ACHN (cell line): ENCODE measurements around the gene EZR.

ENCODE experiments used
- DNase-seq: peaks from one replicate; pipeline ENCODE4 v3.0.0-alpha.2; 2015
- in situ Hi-C: cut with HindIII; loops from 2 replicates; pipeline ENCODE4 v1.10.0; 2017; ENCODE audit warnings: low sequenced_read_pairs, low pct_ligation_motif_present, low pct_unique_long_range_greater_than_20kb

EZR gene

GRCh38 chr6:158756977-158757752 lies 62.0 kb downstream of the EZR start:
- DNase-seq = no peak
- in situ Hi-C loops = no loop called here

GRCh38 chr6:158756126-158756525 lies 63.0 kb downstream of the EZR start:
- in situ Hi-C loops = no loop called here
- DNase-seq = no peak

GRCh38 chr6:158755636-158756035 lies 63.5 kb downstream of the EZR start:
- in situ Hi-C loops = no loop called here
- no peak for DNase-seq

GRCh38 chr6:158754738-158755137 lies 64.4 kb downstream of the EZR start:
- DNase-seq = no peak
- in situ Hi-C loops = no loop called here

GRCh38 chr6:158753811-158754210 lies 65.4 kb downstream of the EZR start:
- in situ Hi-C loops = no loop called here
- no peak for DNase-seq

GRCh38 chr6:158752613-158753012 lies 66.6 kb downstream of the EZR start:
- DNase-seq = peak; percentile 49
- in situ Hi-C loops = no loop called here

- in situ Hi-C loops = no loop called here
- DNase-seq = no peak
Observed at GRCh38 chr6:158751921-158752320, 67.2 kb downstream of the EZR start.

- in situ Hi-C loops = no loop called here
- no peak for DNase-seq
Observed at GRCh38 chr6:158751224-158751623, 67.9 kb downstream of the EZR start.

- in situ Hi-C loops = no loop called here
- DNase-seq = peak; percentile 40
Observed at GRCh38 chr6:158744986-158745430, 74.2 kb downstream of the EZR start.

GRCh38 chr6:158743033-158743651 lies 76.0 kb downstream of the EZR start:
- in situ Hi-C loops = no loop called here

GRCh38 chr6:158739673-158740072 lies 79.5 kb downstream of the EZR start:
- DNase-seq = no peak
- in situ Hi-C loops = no loop called here

More at GRCh38 chr6:158743033-158743651, 76.0 kb downstream of the EZR start:
- DNase-seq = no peak

GRCh38 chr6:158737710-158738615 lies 81.2 kb downstream of the EZR start:
- in situ Hi-C loops = no loop called here

GRCh38 chr6:158737082-158737709 lies 82.0 kb downstream of the EZR start:
- in situ Hi-C loops = no loop called here
- no peak for DNase-seq

More at GRCh38 chr6:158737710-158738615, 81.2 kb downstream of the EZR start:
- peak; percentile 16 for DNase-seq

- in situ Hi-C loops = no loop called here
- DNase-seq = no peak
Observed at GRCh38 chr6:158735009-158735408, 84.2 kb downstream of the EZR start.

GRCh38 chr6:158730541-158730907 lies 88.6 kb downstream of the EZR start:
- in situ Hi-C loops = no loop called here
- no peak for DNase-seq

GRCh38 chr6:158729906-158730540 lies 89.1 kb downstream of the EZR start:
- in situ Hi-C loops = no loop called here
- no peak for DNase-seq

- in situ Hi-C loops = no loop called here
- DNase-seq = no peak
Observed at GRCh38 chr6:158725704-158726103, 93.5 kb downstream of the EZR start.

GRCh38 chr6:158722176-158722729 lies 96.9 kb downstream of the EZR start:
- in situ Hi-C loops = no loop called here
- no peak for DNase-seq
